H1 (cell line): ENCODE measurements around the gene FKBP5. TPM values are rescaled to one million over a fixed set of nuclear protein-coding genes. Genes with fewer than 3 reads are reported as not detected.

Source experiments
- CTCF ChIA-PET: fragments of 300-600 bp; sonication (Branson Sonifier 250); formaldehyde crosslinking; loops from one replicate; lab custom pipeline; 2021; ENCODE audit not compliant: partially characterized antibody; lab: Charles Lee
- POLR2A ChIA-PET: fragments of 300-600 bp; sonication (Branson Sonifier 250); formaldehyde crosslinking; loops from one replicate; lab custom pipeline; 2021; ENCODE audit warnings: inconsistent platforms; ENCODE audit not compliant: partially characterized antibody; lab: Charles Lee
- DNase-seq, 2 experiments: peaks; one replicate each; pipeline versions ENCODE4 v3.0.0 to v3.0.0-alpha.2; 2010 to 2022; ENCODE audit warnings: low spot score in 2 of 2, low read depth in 1 of 2, mixed read lengths in 1 of 2
- FAIRE-seq: peaks from 2 replicates; lab custom pipeline; 2011; peaks lifted over from hg19 to GRCh38; lab: Jason Lieb, UNC
- H2AFZ ChIP-seq: 2 replicates; pipeline ENCODE4 v1.8.1; 2012; ENCODE audit warnings: low read length, inconsistent platforms
- H2AK5ac ChIP-seq: 2 replicates; pipeline ENCODE4 v1.6.1; 2013; ENCODE audit warnings: low read depth, low read length
- H2BK120ac ChIP-seq: replicated peaks from 2 replicates; pipeline ENCODE3; 2013; ENCODE audit warnings: low read depth, low read length, inconsistent platforms
- H2BK12ac ChIP-seq: 2 replicates; pipeline ENCODE4 v1.6.1; 2013; ENCODE audit warnings: low read depth, low read length
- H2BK15ac ChIP-seq: 2 replicates; pipeline ENCODE4 v1.6.1; 2013; ENCODE audit warnings: low read length
- H2BK20ac ChIP-seq: 2 replicates; pipeline ENCODE4 v1.6.1; 2013; ENCODE audit warnings: low read length
- H2BK5ac ChIP-seq: 2 replicates; pipeline ENCODE4 v1.6.1; 2013; ENCODE audit warnings: low read depth, low read length
- H3K14ac ChIP-seq: 2 replicates; pipeline ENCODE4 v1.6.1; 2013; ENCODE audit warnings: inconsistent platforms; ENCODE audit not compliant: insufficient read length
- H3K18ac ChIP-seq: 2 replicates; pipeline ENCODE4 v1.6.1; 2013; ENCODE audit warnings: low read length; ENCODE audit errors: extremely low read depth
- H3K23ac ChIP-seq: 2 replicates; pipeline ENCODE4 v1.6.1; 2013; ENCODE audit warnings: inconsistent platforms; ENCODE audit not compliant: insufficient read length
- H3K23me2 ChIP-seq: 2 replicates; pipeline ENCODE4 v1.6.1; 2013; ENCODE audit warnings: low read depth, low read length
- H3K27ac ChIP-seq: 2 replicates; pipeline ENCODE4 v1.6.1; 2011; ENCODE audit warnings: low read depth, low read length, inconsistent platforms
- H3K27me3 ChIP-seq, 4 experiments: replicated peaks in 1 of 4; 1 replicate in 1 of 4; 2 replicates in 3 of 4; pipeline versions ENCODE4 v1.6.1 to v1.8.1; 2011 to 2013; ENCODE audit warnings: low read length in 3 of 4, mild to moderate bottlenecking in 3 of 4, inconsistent platforms in 2 of 4, mixed read lengths in 2 of 4, moderate library complexity in 1 of 4; ENCODE audit not compliant: control insufficient read depth in 3 of 4, insufficient read depth in 3 of 4; ENCODE audit errors: extremely low read depth in 1 of 4
- H3K36me3 ChIP-seq, 4 experiments: 2 replicates each; pipeline versions ENCODE4 v1.6.1 to v1.8.1; 2011 to 2013; ENCODE audit warnings: mild to moderate bottlenecking in 4 of 4, low read length in 3 of 4, moderate library complexity in 2 of 4, control low read depth in 1 of 4, inconsistent platforms in 1 of 4; ENCODE audit not compliant: insufficient read depth in 4 of 4, control insufficient read depth in 2 of 4
- H3K4ac ChIP-seq: replicated peaks from 2 replicates; pipeline ENCODE3; 2013; ENCODE audit warnings: low read length, low read depth, mixed read lengths, inconsistent platforms; ENCODE audit not compliant: insufficient read length
- H3K4me1 ChIP-seq, 4 experiments: replicated peaks in 1 of 4; 1 replicate in 1 of 4; 2 replicates in 3 of 4; pipeline versions ENCODE4 v1.6.1 to v1.8.1; 2011 to 2013; ENCODE audit warnings: low read length in 3 of 4, inconsistent platforms in 2 of 4, mixed read lengths in 1 of 4; ENCODE audit not compliant: insufficient read depth in 4 of 4, control insufficient read depth in 3 of 4
- H3K4me2 ChIP-seq, 2 experiments: 2 replicates each; pipeline versions ENCODE4 v1.6.1 to v1.8.1; 2011 to 2013; ENCODE audit warnings: low read depth in 2 of 2, low read length in 2 of 2, control low read depth in 1 of 2, inconsistent platforms in 1 of 2, mild to moderate bottlenecking in 1 of 2; ENCODE audit not compliant: insufficient read depth in 1 of 2
- H3K4me3 ChIP-seq, 4 experiments: fragments of 200-600, 300-600 bp in 1 of 4; sonication (generic), shearing (Covaris generic), sonication (Bioruptor Twin) in 1 of 4; 2 replicates each; pipeline versions ENCODE4 v1.5.1 to v1.8.1; 2011 to 2016; ENCODE audit warnings: low read length in 4 of 4, low read depth in 3 of 4, control low read depth in 2 of 4, inconsistent platforms in 2 of 4, mild to moderate bottlenecking in 2 of 4, mixed read lengths in 1 of 4, moderate library complexity in 1 of 4; ENCODE audit not compliant: insufficient read depth in 2 of 4; ENCODE audit errors: extremely low read depth in 1 of 4
- H3K56ac ChIP-seq: replicated peaks from 2 replicates; pipeline ENCODE3; 2013; ENCODE audit warnings: low read depth, mild to moderate bottlenecking, mixed read lengths, low read length, inconsistent platforms; ENCODE audit not compliant: insufficient read length
- H3K79me1 ChIP-seq: 2 replicates; pipeline ENCODE4 v1.6.1; 2013; ENCODE audit warnings: low read depth, low read length, control low read depth
- H3K79me2 ChIP-seq, 2 experiments: 2 replicates each; pipeline versions ENCODE4 v1.6.1 to v1.8.1; 2012 to 2013; ENCODE audit warnings: low read length in 2 of 2, mild to moderate bottlenecking in 2 of 2, inconsistent platforms in 1 of 2; ENCODE audit not compliant: insufficient read depth in 2 of 2, control insufficient read depth in 1 of 2
- H3K9ac ChIP-seq, 4 experiments: replicated peaks in 1 of 4; 1 replicate in 1 of 4; 2 replicates in 3 of 4; pipeline versions ENCODE4 v1.6.1 to v1.8.1; 2011 to 2013; ENCODE audit warnings: low read depth in 3 of 4, low read length in 3 of 4, control low read depth in 2 of 4, mild to moderate bottlenecking in 2 of 4, moderate library complexity in 2 of 4, inconsistent platforms in 1 of 4; ENCODE audit errors: extremely low read depth in 1 of 4
- H3K9me3 ChIP-seq, 2 experiments: 2 replicates each; pipeline versions ENCODE4 v1.6.1 to v1.8.1; 2012 to 2013; ENCODE audit warnings: mild to moderate bottlenecking in 2 of 2, moderate library complexity in 2 of 2, control low read depth in 1 of 2, inconsistent platforms in 1 of 2, low read depth in 1 of 2, low read length in 1 of 2, mixed read lengths in 1 of 2; ENCODE audit not compliant: insufficient read depth in 2 of 2
- H4K20me1 ChIP-seq, 2 experiments: replicated peaks in 1 of 2; 2 replicates each; pipeline versions ENCODE3 to v1.8.1; 2011 to 2013; ENCODE audit warnings: inconsistent platforms in 2 of 2, low read length in 2 of 2, mild to moderate bottlenecking in 1 of 2; ENCODE audit not compliant: insufficient read depth in 2 of 2, control insufficient read depth in 1 of 2
- H4K5ac ChIP-seq: 2 replicates; pipeline ENCODE4 v1.6.1; 2013; ENCODE audit warnings: low read length, low read depth, mixed read lengths, inconsistent platforms; ENCODE audit not compliant: insufficient read length
- H4K8ac ChIP-seq: 2 replicates; pipeline ENCODE4 v1.8.0; 2013; ENCODE audit warnings: mild to moderate bottlenecking, moderate library complexity, low read length, inconsistent platforms; ENCODE audit not compliant: insufficient read depth; ENCODE audit errors: extremely low read depth
- H4K91ac ChIP-seq: replicated peaks from 2 replicates; pipeline ENCODE3; 2013; ENCODE audit warnings: low read length, mixed read lengths, inconsistent platforms; ENCODE audit not compliant: insufficient read length
- EGR1 ChIP-seq: IDR thresholded peaks from 2 replicates; pipeline ENCODE4 v1.6.1; 2011; ENCODE audit warnings: low read depth, low read length, borderline replicate concordance
- GTF2F1 ChIP-seq: IDR thresholded peaks from 2 replicates; pipeline ENCODE4 v1.6.1; 2012; ENCODE audit warnings: low read depth, low read length, improper control_type of control experiment, borderline replicate concordance
- KDM4A ChIP-seq: IDR thresholded peaks from one replicate; pipeline ENCODE4 v1.7.1; 2012; ENCODE audit warnings: low read depth, mild to moderate bottlenecking, moderate library complexity, low read length, inconsistent platforms; ENCODE audit not compliant: severe bottlenecking
- KDM5A ChIP-seq: fragments of 200-600 bp; IDR thresholded peaks from 2 replicates; pipeline ENCODE4 v1.7.1; 2012; ENCODE audit warnings: mild to moderate bottlenecking, low read length, inconsistent platforms, mixed read lengths
- RFX5 ChIP-seq: IDR thresholded peaks from 2 replicates; pipeline ENCODE4 v1.6.1; 2011; ENCODE audit warnings: low read depth, low read length, improper control_type of control experiment, borderline replicate concordance
- SP1 ChIP-seq: IDR thresholded peaks from 2 replicates; pipeline ENCODE4 v1.6.1; 2011; ENCODE audit warnings: low read depth, low read length
- WGBS, 2 experiments: shearing (Covaris generic) in 1 of 2; methylation state at CpG; one replicate each; pipeline versions ENCODE4 v1.1.6 to v1.1.7; 2013 to 2015; ENCODE audit warnings: low lambda C conversion rate in 2 of 2, mixed read lengths in 2 of 2, inconsistent platforms in 1 of 2, low coverage in 1 of 2, missing lambda C conversion rate in 1 of 2; ENCODE audit not compliant: insufficient replicate concordance in 2 of 2, insufficient coverage in 1 of 2, insufficient read length in 1 of 2; ENCODE audit errors: extremely low coverage in 1 of 2, missing lambda C conversion rate in 1 of 2; 5-methylcytosine and 5-hydroxymethylcytosine counted together
- polyA plus RNA-seq, 7 experiments: library from polyadenylated mRNA; depleted of rRNA in 3 of 7; stranded (reverse) in 5 of 7; unstranded in 2 of 7; fragments of >200 nt in 5 of 7; fragments of 200-250 nt in 2 of 7; gene quantifications; 1 replicate in 5 of 7; 2 replicates in 1 of 7; 4 replicates in 1 of 7; pipeline versions ENCODE4 v1.2.1 to v1.2.3, GENCODE V29; 2011 to 2013; ENCODE audit warnings: missing spikeins in 2 of 7, mixed read lengths in 2 of 7
- total RNA-seq: library from RNA; stranded (reverse); fragmentation: NEBNext Ultra II Directional; extraction: Animal tissue kit (Norgen Biotek cat#: 25700); gene quantifications from 2 replicates; pipeline ENCODE4 v1.2.1, GENCODE V29; 2021
- TF ChIP-seq, protein P1 (sequence below), 3 experiments: IDR thresholded peaks; 1 replicate in 2 of 3; 2 replicates in 1 of 3; pipeline versions ENCODE4 v1.5.1 to v1.6.1; 2011; ENCODE audit warnings: low read length in 3 of 3, mild to moderate bottlenecking in 3 of 3, inconsistent platforms in 2 of 3, low read depth in 1 of 3, moderate library complexity in 1 of 3; ENCODE audit not compliant: insufficient read depth in 1 of 3; ENCODE audit errors: control extremely low read depth in 1 of 3

FKBP5 gene
- total and polyA plus RNA-seq, 2 of the 8 experiments (the other 6 are each of a cell fraction or from before 2014, with no cell fraction given) = 14.3 to 40.4 TPM

DNA sequence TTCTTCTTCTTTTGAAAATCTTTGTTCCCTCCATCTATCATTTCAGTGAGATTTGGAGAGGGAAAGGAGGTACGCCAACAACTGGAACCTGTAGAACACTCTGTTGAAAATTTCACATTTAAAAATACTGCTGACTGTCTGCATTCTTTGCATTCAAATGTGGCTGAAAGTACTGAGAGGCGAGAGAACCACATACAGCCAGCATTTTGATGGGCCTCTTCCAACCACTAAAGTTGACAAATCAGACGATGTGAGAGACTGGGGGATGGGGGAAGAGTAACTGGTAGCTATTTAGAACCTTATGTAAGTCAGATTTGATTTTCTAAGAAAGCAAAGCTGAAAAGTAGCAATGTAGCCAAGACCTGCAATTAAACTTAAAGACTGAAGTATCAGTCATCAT is 77.5 kb downstream of the FKBP5 start:
- Histone ChIP-seq H3K27me3 (no peaks in the 10 kb centered on the region), H2BK120ac (no peak overlapping the region)

More for the DNA sequence above, 77.5 kb downstream of the FKBP5 start:
- no peak overlapping the region for H2BK20ac ChIP-seq
- ChIA-PET POLR2A (interaction anchor here (0.6 to 1.6 kb wide), 4 partner anchors 9 to 121 kb away, joined by 3 to 4 read pairs (median 3); no protein-coding TSS in a partner anchor), CTCF (interaction anchor here (0.8 to 2.9 kb wide), 4 partner anchors 13 to 101 kb away, joined by 3 to 14 read pairs (median 5); no protein-coding TSS in a partner anchor)
- no peak overlapping the region for H4K5ac ChIP-seq
- no peaks in the 10 kb centered on the region for H3K79me2 ChIP-seq
- H2AK5ac ChIP-seq = no peak overlapping the region
- H3K18ac ChIP-seq = no peak overlapping the region
- no peak overlapping the region for H4K8ac ChIP-seq
- H3K4ac ChIP-seq = no peak overlapping the region
- no peaks in the 10 kb centered on the region for H4K20me1 ChIP-seq
- H3K9ac ChIP-seq = no peak overlapping the region
- H3K23me2 ChIP-seq = no peaks in the 10 kb centered on the region
- no peak for TF ChIP-seq GTF2F1
- TF ChIP-seq KDM4A = no peak
- no peak for TF ChIP-seq KDM5A
- TF ChIP-seq RFX5 = no peak
- TF ChIP-seq SP1 = no peak
- TF ChIP-seq, protein P1, sequence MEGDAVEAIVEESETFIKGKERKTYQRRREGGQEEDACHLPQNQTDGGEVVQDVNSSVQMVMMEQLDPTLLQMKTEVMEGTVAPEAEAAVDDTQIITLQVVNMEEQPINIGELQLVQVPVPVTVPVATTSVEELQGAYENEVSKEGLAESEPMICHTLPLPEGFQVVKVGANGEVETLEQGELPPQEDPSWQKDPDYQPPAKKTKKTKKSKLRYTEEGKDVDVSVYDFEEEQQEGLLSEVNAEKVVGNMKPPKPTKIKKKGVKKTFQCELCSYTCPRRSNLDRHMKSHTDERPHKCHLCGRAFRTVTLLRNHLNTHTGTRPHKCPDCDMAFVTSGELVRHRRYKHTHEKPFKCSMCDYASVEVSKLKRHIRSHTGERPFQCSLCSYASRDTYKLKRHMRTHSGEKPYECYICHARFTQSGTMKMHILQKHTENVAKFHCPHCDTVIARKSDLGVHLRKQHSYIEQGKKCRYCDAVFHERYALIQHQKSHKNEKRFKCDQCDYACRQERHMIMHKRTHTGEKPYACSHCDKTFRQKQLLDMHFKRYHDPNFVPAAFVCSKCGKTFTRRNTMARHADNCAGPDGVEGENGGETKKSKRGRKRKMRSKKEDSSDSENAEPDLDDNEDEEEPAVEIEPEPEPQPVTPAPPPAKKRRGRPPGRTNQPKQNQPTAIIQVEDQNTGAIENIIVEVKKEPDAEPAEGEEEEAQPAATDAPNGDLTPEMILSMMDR (IDR thresholded peaks at IDR 0.05; ENCODE audit: control extremely low read depth in 1 of 3, insufficient read depth in 1 of 3, low read depth in 1 of 3, low read length in 3 of 3) = no peak
- no peak for TF ChIP-seq EGR1
- H2BK15ac ChIP-seq = no peak overlapping the region
- no peak overlapping the region for H2AFZ ChIP-seq
- no peak for DNase-seq
- no peaks in the 10 kb centered on the region; a peak in 1 of 7 replicates for H3K4me1 ChIP-seq
- no peak overlapping the region for H2BK12ac ChIP-seq
- H3K27ac ChIP-seq = no peak overlapping the region
- H3K4me3 ChIP-seq = no peak overlapping the region
- FAIRE-seq = no peak
- 0 out of 8 replicates have a peak, but pooled peaks cover 0 to 2% (median 0%) of the 10 kb centered on the region in 4 experiments for H3K36me3 ChIP-seq
- no peak overlapping the region for H3K14ac ChIP-seq
- H4K91ac ChIP-seq = no peak overlapping the region
- no peak overlapping the region for H3K4me2 ChIP-seq
- H3K56ac ChIP-seq = no peak overlapping the region
- no peaks in the 10 kb centered on the region; the same call in 1 of the 2 replicates for H3K79me1 ChIP-seq
- WGBS, 2 experiments = 76% methylated on average over 3 of the region's 3 CpGs; no CpG with 5 or more reads in 1 of the 2 experiments
- H3K23ac ChIP-seq = no peak overlapping the region
- H3K9me3 ChIP-seq = no peaks in the 10 kb centered on the region
- H2BK5ac ChIP-seq = no peak overlapping the region
